BLaER1 (cell line): ENCODE measurements around the gene CCDC43.
A peak's percentile ranks its signal among the peaks of the same experiment; 100 is the strongest.
"Not testable (repeated sequence)": the region's sequence is repeated elsewhere in the genome, so short reads cannot be mapped to it uniquely, and the experiment has no call there.

ENCODE experiments used
- H3K27ac ChIP-seq: shearing (Covaris generic); formaldehyde crosslinking; 2 replicates; pipeline ENCODE4 v1.8.1; 2022
- H3K27me3 ChIP-seq: shearing (Covaris generic); formaldehyde crosslinking; 2 replicates; pipeline ENCODE4 v1.8.1; 2022
- H3K36me3 ChIP-seq: shearing (Covaris generic); formaldehyde crosslinking; 2 replicates; pipeline ENCODE4 v1.8.1; 2022
- H3K4me1 ChIP-seq: shearing (Covaris generic); formaldehyde crosslinking; 2 replicates; pipeline ENCODE4 v1.8.1; 2022
- H3K4me2 ChIP-seq: shearing (Covaris generic); formaldehyde crosslinking; 2 replicates; pipeline ENCODE4 v1.8.1; 2022
- H3K4me3 ChIP-seq: shearing (Covaris generic); formaldehyde crosslinking; 2 replicates; pipeline ENCODE4 v1.8.1; 2022
- H3K9ac ChIP-seq: shearing (Covaris generic); formaldehyde crosslinking; 2 replicates; pipeline ENCODE4 v1.8.1; 2022
- H3K9me3 ChIP-seq: shearing (Covaris generic); formaldehyde crosslinking; 2 replicates; pipeline ENCODE4 v1.8.1; 2022
- H4K20me1 ChIP-seq: shearing (Covaris generic); formaldehyde crosslinking; 2 replicates; pipeline ENCODE4 v1.8.1; 2022
- Cebpa-rat ChIP-seq: shearing (Covaris generic); IDR thresholded peaks from 2 replicates; pipeline ENCODE4 v1.8.1; 2022

CCDC43 gene

GRCh38 chr17:44689477-44690217 lies at the start of gene CCDC43:
Gene CCDC43, minus strand, starts transcription at chr17:44689776. Its CDS starts 23 bp downstream, at chr17:44689753.
- no peak for TF ChIP-seq Cebpa-rat

GRCh38 chr17:44738214-44738906 lies 48.8 kb upstream of the CCDC43 start:
- no peaks in the 10 kb centered on the region for H3K9me3 ChIP-seq
- H3K4me1 ChIP-seq: no peaks in the 10 kb centered on the region
- H3K4me3 ChIP-seq: no peak overlapping the region
- no peak overlapping the region for H3K9ac ChIP-seq
- no peaks in the 10 kb centered on the region for H3K27me3 ChIP-seq
- TF ChIP-seq Cebpa-rat: no peak
- no peaks in the 10 kb centered on the region for H4K20me1 ChIP-seq
- peaks cover 96% of the 10 kb centered on the region for H3K36me3 ChIP-seq
- H3K4me2 ChIP-seq: no peak overlapping the region
- no peak overlapping the region for H3K27ac ChIP-seq

More at GRCh38 chr17:44689477-44690217, at the start of gene CCDC43:
- Histone ChIP-seq H3K4me3 (peak within 1 kb of the TSS; percentile 89), H3K9me3 (no peaks in the 10 kb centered on the region), H3K27me3 (no peaks in the 10 kb centered on the region), H3K4me2 (peak within 1 kb of the TSS; percentile 95), H3K4me1 (peaks cover 24% of the 10 kb centered on the region), H3K9ac (peak within 1 kb of the TSS; percentile 91), H3K27ac (peak within 1 kb of the TSS; percentile 83), H4K20me1 (no peaks in the 10 kb centered on the region), H3K36me3 (peaks cover 29% of the 10 kb centered on the region)

- H3K36me3 ChIP-seq: peaks cover 93% of the 10 kb centered on the region
- H3K9me3 ChIP-seq: no peaks in the 10 kb centered on the region
- no peaks in the 10 kb centered on the region for H4K20me1 ChIP-seq
- H3K4me2 ChIP-seq: no peak overlapping the region
- H3K27ac ChIP-seq: no peak overlapping the region
- no peak overlapping the region for H3K4me3 ChIP-seq
- no peaks in the 10 kb centered on the region for H3K27me3 ChIP-seq
- no peak for TF ChIP-seq Cebpa-rat
- no peak overlapping the region; the same call in 1 of the 2 replicates for H3K9ac ChIP-seq
- H3K4me1 ChIP-seq: no peaks in the 10 kb centered on the region
Observed at GRCh38 chr17:44736551-44737240, 47.1 kb upstream of the CCDC43 start.

- Histone ChIP-seq H3K4me1 (no peaks in the 10 kb centered on the region), H3K27ac (no peak overlapping the region), H3K4me2 (no peak overlapping the region), H4K20me1 (no peaks in the 10 kb centered on the region), H3K27me3 (no peaks in the 10 kb centered on the region), H3K36me3 (peaks cover 94% of the 10 kb centered on the region), H3K4me3 (no peak overlapping the region), H3K9ac (no peak overlapping the region), H3K9me3 (no peaks in the 10 kb centered on the region)
- TF ChIP-seq Cebpa-rat: no peak
Observed at GRCh38 chr17:44734272-44734671, 44.7 kb upstream of the CCDC43 start.

- no peak overlapping the region for H3K27ac ChIP-seq
- H3K9me3 ChIP-seq: no peaks in the 10 kb centered on the region
- no peak overlapping the region for H3K4me2 ChIP-seq
- no peak overlapping the region for H3K4me3 ChIP-seq
- H4K20me1 ChIP-seq: no peaks in the 10 kb centered on the region
- H3K36me3 ChIP-seq: peaks cover 96% of the 10 kb centered on the region
- H3K27me3 ChIP-seq: no peaks in the 10 kb centered on the region
- no peak overlapping the region for H3K9ac ChIP-seq
- TF ChIP-seq Cebpa-rat: no peak
- no peaks in the 10 kb centered on the region for H3K4me1 ChIP-seq
Observed at GRCh38 chr17:44733753-44734152, 44.2 kb upstream of the CCDC43 start.

GRCh38 chr17:44726121-44726520 lies 36.5 kb upstream of the CCDC43 start:
- not testable (repeated sequence) for H3K9ac ChIP-seq, H3K4me2 ChIP-seq, H3K27me3 ChIP-seq, H3K4me3 ChIP-seq, H3K4me1 ChIP-seq, H3K9me3 ChIP-seq, H3K27ac ChIP-seq, H4K20me1 ChIP-seq
- peaks cover 98% of the 10 kb centered on the region for H3K36me3 ChIP-seq

- H3K36me3 ChIP-seq: peaks cover 99% of the 10 kb centered on the region
- H3K4me2 ChIP-seq: no peak overlapping the region
- H3K27ac ChIP-seq: no peak overlapping the region
- no peak overlapping the region for H3K4me3 ChIP-seq
- no peaks in the 10 kb centered on the region for H3K4me1 ChIP-seq
- H3K9me3 ChIP-seq: no peaks in the 10 kb centered on the region
- H3K9ac ChIP-seq: no peak overlapping the region
- no peaks in the 10 kb centered on the region for H4K20me1 ChIP-seq
- no peaks in the 10 kb centered on the region for H3K27me3 ChIP-seq
- no peak for TF ChIP-seq Cebpa-rat
Observed at GRCh38 chr17:44722254-44722653, 32.7 kb upstream of the CCDC43 start.

GRCh38 chr17:44719444-44719843 lies 29.9 kb upstream of the CCDC43 start:
- Histone ChIP-seq H3K4me2 (no peak overlapping the region), H3K27me3 (no peaks in the 10 kb centered on the region), H3K27ac (no peak overlapping the region), H3K9me3 (no peaks in the 10 kb centered on the region), H4K20me1 (no peaks in the 10 kb centered on the region), H3K4me3 (no peak overlapping the region), H3K4me1 (no peaks in the 10 kb centered on the region), H3K36me3 (peaks cover 87% of the 10 kb centered on the region), H3K9ac (no peak overlapping the region)
- no peak for TF ChIP-seq Cebpa-rat

- Histone ChIP-seq H3K4me1 (peaks cover 22% of the 10 kb centered on the region), H3K4me3 (peak within 1 kb of the TSS; percentile 88), H3K36me3 (peaks cover 24% of the 10 kb centered on the region), H3K27me3 (no peaks in the 10 kb centered on the region), H3K4me2 (peak within 1 kb of the TSS; percentile 90), H3K9ac (peak within 1 kb of the TSS; percentile 86), H4K20me1 (no peaks in the 10 kb centered on the region), H3K27ac (peak within 1 kb of the TSS; percentile 81), H3K9me3 (no peaks in the 10 kb centered on the region)
- TF ChIP-seq Cebpa-rat: no peak
Observed at GRCh38 chr17:44708401-44709263, 19.1 kb upstream of the CCDC43 start, which contains the start of gene DBF4B. Gene DBF4B, plus strand, starts transcription at chr17:44708665. Its CDS starts 156 bp downstream, at chr17:44708821.
